ENCODE data around the gene TULP1.

The TULP1 gene

DNA sequence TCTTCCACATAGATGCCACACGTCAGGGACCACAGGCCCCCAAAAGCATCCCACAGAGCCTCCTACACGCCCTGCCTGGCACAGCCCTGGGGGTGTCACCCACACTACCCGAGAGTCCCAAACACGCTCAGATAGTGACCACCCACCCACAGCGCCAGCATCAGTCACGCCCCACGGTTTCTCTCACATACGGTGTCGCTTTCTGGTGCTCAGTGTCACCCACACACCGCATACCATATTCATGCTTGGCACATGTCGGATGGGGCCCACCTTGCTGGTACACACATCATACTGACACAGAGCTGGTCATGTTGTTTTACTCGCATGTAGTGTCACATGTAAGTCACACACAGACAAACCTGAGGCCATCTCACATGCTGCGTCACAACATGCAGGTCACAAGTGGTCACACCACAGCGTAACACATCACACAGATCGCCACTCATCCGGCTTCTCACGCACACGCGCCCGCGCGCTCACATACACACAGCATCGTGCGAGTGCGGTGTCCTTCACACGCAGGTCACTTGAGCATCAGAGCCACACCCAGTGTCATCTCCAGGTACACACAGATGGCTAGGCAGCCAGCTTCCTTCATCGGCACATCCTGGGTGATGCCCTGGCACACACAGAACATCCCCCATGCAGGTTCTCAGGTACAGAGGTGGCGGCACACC is 19.3 kb downstream of the TULP1 start:
- no peak overlapping the region for H3K4me3 ChIP-seq (ENCODE audit: low read depth, low read length)
- no peak for TF ChIP-seq CTCF (IDR thresholded peaks at IDR 0.05; ENCODE audit: insufficient read depth, low read depth, low read length, missing control alignments)
- no peak for DNase-seq (ENCODE audit: low read depth)

DNA sequence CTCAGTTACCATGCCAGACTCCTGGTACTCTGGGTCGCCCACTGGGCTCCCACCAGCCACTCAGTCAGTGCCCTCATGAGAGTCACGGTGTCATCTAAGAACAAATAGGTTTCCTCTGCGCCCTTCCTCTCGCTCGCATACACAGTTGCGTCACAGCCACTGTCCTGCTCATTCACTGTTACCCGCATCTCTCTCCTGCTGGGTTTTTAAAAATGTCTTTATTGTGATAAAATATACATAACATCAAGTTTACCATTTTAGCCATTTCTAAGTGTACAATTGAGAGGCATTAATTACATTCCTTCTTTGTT is 19.8 kb downstream of the TULP1 start:
- TF ChIP-seq CTCF (IDR thresholded peaks at IDR 0.05; ENCODE audit: insufficient read depth, low read depth, low read length, missing control alignments) = no peak
- DNase-seq (ENCODE audit: low read depth) = no peak
- H3K4me3 ChIP-seq (ENCODE audit: low read depth, low read length) = no peak overlapping the region

DNA sequence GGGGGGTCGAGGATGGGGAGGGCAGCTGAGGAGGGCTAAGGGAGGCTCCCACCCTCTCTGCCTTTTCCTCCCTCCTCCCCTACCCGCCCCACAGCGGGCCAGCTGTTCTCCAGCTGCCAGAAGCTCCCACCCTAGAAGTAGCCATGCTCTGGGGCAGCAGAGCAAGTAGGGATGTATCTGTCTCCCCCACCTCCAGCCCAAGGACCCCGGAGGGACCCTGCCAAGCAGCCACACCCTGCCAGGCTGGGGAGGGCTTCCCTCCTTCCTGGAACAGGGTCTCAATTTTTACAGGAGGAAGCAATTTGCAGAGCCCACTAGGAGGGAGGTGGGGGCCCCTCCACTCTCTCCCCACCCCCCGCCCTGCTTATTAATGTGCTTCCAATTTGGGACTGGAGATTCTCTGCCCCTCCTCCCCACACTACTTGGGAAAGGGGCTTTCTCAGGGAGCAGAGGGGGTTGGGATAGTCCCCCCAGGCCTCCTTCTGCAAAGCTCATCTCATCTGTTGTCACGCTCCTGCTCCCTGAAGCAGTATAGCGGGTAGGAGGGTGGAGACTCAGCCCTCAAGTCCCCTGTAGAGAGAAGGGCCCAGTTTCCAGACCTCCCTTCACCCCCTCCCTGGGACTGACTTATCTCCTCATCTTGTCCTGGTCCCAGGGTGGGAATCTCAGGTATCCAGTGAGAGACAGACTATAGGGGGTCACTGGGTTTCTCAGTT is 20.3 kb downstream of the TULP1 start:
- H3K4me3 ChIP-seq (ENCODE audit: low read depth, low read length) = no peak overlapping the region
- DNase-seq (ENCODE audit: low read depth) = no peak
- TF ChIP-seq CTCF (IDR thresholded peaks at IDR 0.05; ENCODE audit: insufficient read depth, low read depth, low read length, missing control alignments) = no peak

- no peak for TF ChIP-seq CTCF (IDR thresholded peaks at IDR 0.05; ENCODE audit: insufficient read depth, low read depth, low read length, missing control alignments)
- H3K4me3 ChIP-seq (ENCODE audit: low read depth, low read length) = no peak overlapping the region
- no peak for DNase-seq (ENCODE audit: low read depth)
Measured at GRCh38 chr6:35491558-35492257, 21.0 kb downstream of the TULP1 start.

- H3K4me3 ChIP-seq (ENCODE audit: low read depth, low read length) = no peak overlapping the region
Measured at GRCh38 chr6:35490821-35491557, 21.7 kb downstream of the TULP1 start.

More at GRCh38 chr6:35490821-35491557, 21.7 kb downstream of the TULP1 start:
- no peak for TF ChIP-seq CTCF (IDR thresholded peaks at IDR 0.05; ENCODE audit: insufficient read depth, low read depth, low read length, missing control alignments)
- DNase-seq (ENCODE audit: low read depth) = no peak
